Spleen (tissue), 7 donors: Measurements from ENCODE around the gene SDK1.

ENCODE experiments used
- CTCF ChIP-seq, 11 experiments: fragments of 200-600 bp in 7 of 11; fragments of 450-650 bp in 4 of 11; sonication (generic) in 4 of 11; IDR thresholded peaks in 8 of 11; conservative IDR thresholded peaks in 3 of 11; 1 replicate in 7 of 11; 2 replicates in 4 of 11; pipeline versions ENCODE4 v1.4.0 to v1.8.0; 2016 to 2021; ENCODE audit warnings: antibody characterized with exemption in 11 of 11, inconsistent platforms in 4 of 11, mild to moderate bottlenecking in 1 of 11
- POLR2A ChIP-seq, 3 donors: fragments of 450-650 bp; IDR thresholded peaks; one replicate each; pipeline ENCODE4 v1.5.1; 2017; ENCODE audit warnings: antibody characterized with exemption in 3 of 3, mild to moderate bottlenecking in 1 of 3
- POLR2AphosphoS5 ChIP-seq, 3 donors: sonication (generic); formaldehyde crosslinking; IDR thresholded peaks; one replicate each; pipeline ENCODE4 v1.5.1; 2017; ENCODE audit warnings: antibody characterized with exemption in 3 of 3
- donor health status: DM: no; HTN: no; CAD: no; lungs with moderate emphysema.
- donor health status: DM: no; HTN: no; CAD: no.
- donor health status: DM: no; HTN: no; CAD: no.

GRCh38 chr7:3961857-3962503 lies 660.9 kb downstream of the SDK1 start:
- TF ChIP-seq CTCF (IDR thresholded peaks at IDR 0.05 in 8 of 11, conservative IDR thresholded peaks at IDR 0.05 in 3 of 11) (no peak), POLR2AphosphoS5 (IDR thresholded peaks at IDR 0.05) (no peak), POLR2A (IDR thresholded peaks at IDR 0.05) (no peak)
